PC-3 (cell line): ENCODE data around the gene CDS1.

Experiments
- CTCF ChIP-seq: fragments of 300-600 bp; sonication (generic); conservative IDR thresholded peaks from 2 replicates; pipeline ENCODE4 v1.5.1; 2017; ENCODE audit warnings: antibody characterized with exemption, low read depth, mild to moderate bottlenecking, low read length
- EZH2 ChIP-seq: fragments of 300-600 bp; sonication (generic); IDR thresholded peaks from one replicate; pipeline ENCODE4 v1.6.1; 2017; ENCODE audit warnings: antibody characterized with exemption, mild to moderate bottlenecking, low read length; ENCODE audit not compliant: unreplicated experiment
- EZH2phosphoT487 ChIP-seq: fragments of 300-600 bp; sonication (generic); IDR thresholded peaks from 2 replicates; pipeline ENCODE4 v1.6.1; 2018; ENCODE audit warnings: mild to moderate bottlenecking, antibody characterized with exemption, low read length, borderline replicate concordance

- no peak for TF ChIP-seq CTCF
- no peak for TF ChIP-seq EZH2phosphoT487
- no peak for TF ChIP-seq EZH2
These were observed 78.4 kb downstream of the CDS1 start for GRCh38 chr4:84661191-84661939.
